Breast epithelium (tissue), 3 donors: Measurements from ENCODE around the gene JPH3.

Experiments
- CTCF ChIP-seq, 3 donors: fragments of 450-650 bp; IDR thresholded peaks; one replicate each; pipeline ENCODE4 v1.5.1; 2016 to 2017; ENCODE audit warnings: antibody characterized with exemption in 3 of 3, mild to moderate bottlenecking in 3 of 3, moderate library complexity in 3 of 3
- POLR2A ChIP-seq: fragments of 450-650 bp; IDR thresholded peaks from one replicate; pipeline ENCODE4 v1.6.1; 2016; ENCODE audit warnings: antibody characterized with exemption, mild to moderate bottlenecking, moderate library complexity
- POLR2AphosphoS5 ChIP-seq, 3 donors: sonication (generic); formaldehyde crosslinking; IDR thresholded peaks; one replicate each; pipeline ENCODE4 v1.6.1; 2017; ENCODE audit warnings: antibody characterized with exemption in 3 of 3

- TF ChIP-seq CTCF (IDR thresholded peaks at IDR 0.05) = no peak
- no peak for TF ChIP-seq POLR2A
- TF ChIP-seq POLR2AphosphoS5 (IDR thresholded peaks at IDR 0.05) = no peak
Measured at GRCh38 chr16:87610026-87610425, 7.7 kb downstream of the JPH3 start.
